HG03097 (cell line): Measurements from ENCODE around the gene ANKIB1.
"Not testable (repeated sequence)": the region's sequence is repeated elsewhere in the genome, so short reads cannot be mapped to it uniquely, and the experiment has no call there.

Experiments
- ATAC-seq: cut with Tn5 transposase; IDR thresholded peaks from one replicate; pipeline ENCODE4 v1.9.1; 2021; ENCODE audit not compliant: unreplicated experiment, low FRiP score

ANKIB1 gene

GRCh38 chr7:92313055-92313454 lies 67.3 kb downstream of the ANKIB1 start:
- ATAC-seq: no peak

DNA sequence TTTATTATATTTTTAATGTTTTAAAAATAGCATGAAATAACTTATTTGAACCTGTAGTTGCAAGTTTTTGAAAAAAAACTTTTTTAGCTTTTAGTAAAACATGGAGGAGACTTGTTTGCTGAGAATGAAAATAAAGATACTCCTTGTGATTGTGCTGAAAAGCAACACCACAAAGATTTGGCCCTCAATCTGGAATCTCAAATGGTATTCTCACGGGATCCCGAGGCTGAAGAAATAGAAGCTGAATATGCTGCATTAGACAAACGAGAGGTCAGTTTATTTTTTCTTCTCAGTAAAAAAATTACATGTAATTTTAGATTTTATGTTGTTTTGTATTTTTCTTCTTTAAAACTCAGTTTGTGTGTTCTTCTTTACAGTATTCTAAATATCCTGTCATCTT lies 73.5 kb downstream of the ANKIB1 start:
- ATAC-seq: no peak

- no peak for ATAC-seq
Observed at GRCh38 chr7:92325173-92325572, 79.4 kb downstream of the ANKIB1 start.

DNA sequence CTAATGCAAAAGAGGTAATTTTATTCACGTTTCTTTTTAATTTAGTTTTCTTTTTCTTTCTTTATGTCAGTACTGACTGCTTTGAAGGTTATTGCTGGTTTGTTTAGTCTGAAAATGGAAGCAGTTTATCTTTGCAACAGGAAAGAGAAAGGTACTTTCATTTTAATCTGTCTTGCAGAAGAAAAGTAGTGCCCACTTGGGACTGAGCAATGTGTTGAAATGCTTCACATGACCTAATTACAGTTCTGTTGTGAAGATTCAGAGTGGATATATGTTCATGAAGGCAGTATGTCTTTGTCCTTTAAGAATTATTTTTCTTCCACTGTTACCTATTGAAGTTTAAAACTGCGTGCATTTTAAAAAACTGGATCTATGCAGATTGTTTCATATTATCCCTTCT lies 80.1 kb downstream of the ANKIB1 start:
- no peak for ATAC-seq

- no peak for ATAC-seq
Observed at GRCh38 chr7:92330835-92331438, 85.2 kb downstream of the ANKIB1 start.

DNA sequence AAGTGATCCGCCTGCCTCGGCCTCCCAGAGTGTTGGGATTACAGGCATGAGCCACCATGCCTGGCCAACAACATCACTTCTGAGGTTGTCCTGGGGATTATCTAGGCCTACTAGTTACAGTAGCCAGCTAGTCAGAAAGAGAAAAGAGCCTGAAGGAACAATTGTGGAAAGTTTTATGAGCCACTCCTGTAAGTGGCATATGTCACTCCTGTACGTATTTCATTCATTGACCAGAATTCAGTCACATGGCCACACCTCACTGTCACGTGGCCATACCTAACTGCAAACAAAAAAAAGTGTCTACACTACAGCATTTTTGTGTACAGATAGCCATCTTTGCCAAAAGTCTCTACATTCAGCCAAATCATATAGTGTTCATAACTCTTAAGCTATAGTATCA lies 85.7 kb downstream of the ANKIB1 start:
- ATAC-seq: no peak

GRCh38 chr7:92332782-92333181 lies 87.0 kb downstream of the ANKIB1 start:
- ATAC-seq: no peak

DNA sequence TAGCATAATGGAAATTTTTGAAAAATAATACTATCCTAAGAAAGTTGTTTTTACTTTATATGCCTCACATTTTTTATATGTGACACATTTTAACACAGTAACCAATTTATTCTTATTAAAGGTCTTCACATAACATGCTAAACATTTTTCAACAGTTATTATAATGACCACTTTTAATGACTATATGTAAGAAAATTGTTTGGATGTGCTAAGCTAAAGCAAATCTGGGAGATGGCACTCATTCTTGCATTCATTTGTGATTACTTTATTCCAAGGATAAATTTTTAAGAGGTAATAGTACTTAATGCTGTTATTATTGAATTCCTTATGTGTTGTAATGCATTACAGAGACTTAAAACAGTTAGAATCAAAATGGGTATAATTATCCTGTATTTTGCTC lies 88.1 kb downstream of the ANKIB1 start:
- ATAC-seq: no peak

DNA sequence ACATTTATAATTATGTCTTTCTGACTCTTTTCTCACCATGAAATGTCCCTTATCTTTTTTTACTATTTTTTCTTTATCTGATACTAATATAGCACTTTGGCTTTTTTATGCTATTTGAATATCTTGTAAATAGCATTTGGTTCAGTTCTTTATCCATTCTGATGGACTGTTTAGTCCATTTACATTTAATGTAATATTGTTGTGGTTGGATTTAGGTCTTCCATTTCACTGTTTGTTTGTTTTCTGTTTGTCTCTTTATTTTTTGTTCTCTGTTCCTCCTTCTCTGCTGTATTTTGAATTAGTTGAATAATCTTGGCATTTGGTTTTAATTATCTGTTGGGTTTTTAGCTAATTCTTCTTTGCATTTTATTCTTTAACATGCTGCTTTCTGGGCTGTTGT lies 89.8 kb downstream of the ANKIB1 start:
- no peak for ATAC-seq

DNA sequence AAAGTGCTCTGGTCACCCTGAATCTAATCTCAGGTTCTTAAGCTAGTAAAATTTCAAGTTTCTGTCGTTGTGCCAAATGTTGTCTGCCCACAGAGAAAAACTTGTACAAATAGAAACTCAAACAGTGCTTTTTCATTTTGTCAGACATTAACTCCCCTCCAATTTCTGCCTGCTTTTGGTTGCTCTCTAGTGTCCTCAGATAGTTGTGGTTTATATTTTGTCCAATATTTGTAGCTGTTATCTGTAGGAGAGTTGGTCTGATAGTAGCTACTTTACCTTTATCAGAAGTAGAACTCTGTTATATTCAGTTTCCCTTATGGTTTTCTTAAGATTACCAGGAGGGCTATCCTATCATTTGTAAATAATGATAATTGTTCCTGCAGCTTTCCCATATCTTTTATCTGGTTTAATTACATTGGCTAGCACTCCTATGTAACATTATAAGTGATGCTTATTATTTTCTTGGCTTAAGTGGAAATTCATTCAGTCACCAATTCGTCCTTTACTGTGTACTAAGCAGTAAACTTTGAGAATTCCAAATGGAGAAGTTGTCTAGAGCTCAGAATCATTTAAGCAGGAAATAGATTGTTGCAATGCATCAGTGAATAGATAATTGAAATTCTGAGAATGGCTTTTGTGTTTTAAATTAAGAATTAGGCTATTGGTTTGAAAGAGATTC lies 91.0 kb downstream of the ANKIB1 start:
- ATAC-seq: no peak

DNA sequence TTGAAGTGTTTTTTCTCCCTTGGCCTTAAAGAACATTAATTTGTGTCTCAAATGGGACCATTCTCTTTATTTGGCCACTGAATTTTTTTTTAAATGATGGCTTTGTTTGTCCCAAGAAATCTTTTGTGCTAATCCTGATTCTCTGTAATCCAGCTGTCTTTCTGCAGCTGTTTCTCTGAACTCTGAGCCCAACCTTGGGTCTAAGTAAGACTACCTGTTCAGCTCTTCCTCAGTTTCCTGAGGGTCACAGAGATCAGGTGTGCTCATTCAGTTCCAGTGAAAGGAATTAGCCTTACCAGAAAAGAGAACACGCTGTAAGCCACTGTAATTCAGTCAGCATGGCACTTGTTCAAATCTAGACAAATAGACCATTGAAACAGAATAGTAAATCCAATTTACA lies 94.2 kb downstream of the ANKIB1 start:
- no peak for ATAC-seq

DNA sequence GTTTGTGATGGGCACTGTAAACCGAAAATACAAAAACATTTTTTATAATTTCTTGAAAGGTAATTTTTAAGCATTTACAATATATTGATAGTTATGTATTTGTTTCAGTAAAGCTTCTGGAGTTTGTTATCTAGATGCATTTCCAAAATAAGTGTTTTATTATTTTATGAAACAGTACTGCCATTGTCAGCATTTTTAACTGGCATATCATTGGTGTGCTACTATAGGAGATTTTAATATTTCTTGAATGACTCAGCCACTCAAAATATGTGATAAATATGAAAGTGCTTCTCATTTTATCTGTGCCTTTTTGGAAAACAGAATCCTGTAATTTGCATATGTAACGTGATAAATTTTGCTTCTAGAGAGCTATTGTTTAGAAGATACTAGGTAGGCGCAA lies 97.9 kb downstream of the ANKIB1 start:
- no peak for ATAC-seq

- no peak for ATAC-seq
Observed at GRCh38 chr7:92352009-92352408, 106.2 kb downstream of the ANKIB1 start.

DNA sequence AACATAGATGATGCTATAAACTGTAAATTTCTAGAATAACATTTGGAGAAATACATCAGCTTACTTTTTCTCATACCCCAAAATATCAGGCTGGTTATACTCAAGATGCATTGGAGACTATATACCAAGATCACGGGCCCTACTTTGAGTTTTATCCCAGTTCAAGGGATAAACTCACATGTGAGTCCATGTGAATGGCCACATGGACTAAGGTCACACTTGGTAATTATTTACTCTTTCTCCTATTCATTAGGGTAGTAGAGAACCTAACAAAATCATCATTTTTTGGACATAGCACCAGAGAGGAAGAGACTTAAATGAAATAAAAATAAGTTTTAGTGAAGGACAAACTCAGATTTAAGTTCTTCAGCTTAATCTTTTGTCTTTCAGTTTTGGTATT lies 108.4 kb downstream of the ANKIB1 start:
- no peak for ATAC-seq

DNA sequence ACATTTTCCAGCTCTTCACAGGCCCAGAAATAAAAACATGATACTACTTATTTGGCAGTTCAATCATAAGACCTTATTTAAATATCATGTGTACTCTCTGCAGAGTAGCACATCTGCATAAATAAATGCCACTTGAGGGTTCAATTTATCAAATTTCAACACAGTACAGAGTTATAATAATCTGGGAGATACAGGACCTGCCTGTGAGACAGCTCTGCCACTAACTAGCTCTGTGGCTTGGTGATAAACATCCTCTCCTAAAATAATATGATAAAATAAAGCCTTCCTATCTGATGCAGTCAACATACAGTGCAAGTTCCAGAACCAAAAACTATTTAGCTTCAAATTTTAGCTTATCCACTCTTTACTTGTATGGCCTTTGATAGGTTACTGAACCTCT lies 110.6 kb downstream of the ANKIB1 start:
- ATAC-seq: no peak

DNA sequence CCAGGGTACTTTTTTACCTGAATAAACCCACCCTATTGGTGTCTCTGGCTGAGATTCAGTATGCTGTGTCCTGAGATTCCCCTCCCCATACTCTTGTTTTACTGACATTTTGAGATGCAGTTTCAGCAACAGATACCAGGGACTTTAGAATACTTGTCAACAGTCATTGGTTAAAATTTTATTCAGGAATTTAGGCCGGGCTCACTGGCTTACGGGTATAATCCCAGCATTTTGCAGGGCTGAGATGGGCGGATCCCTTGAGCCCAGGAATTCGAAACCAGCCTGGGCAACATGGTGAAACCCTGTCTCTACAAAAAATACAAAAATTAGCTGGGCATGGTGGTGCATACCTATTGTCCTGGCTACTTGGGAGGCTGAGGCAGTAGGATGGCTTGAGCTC lies 111.5 kb downstream of the ANKIB1 start:
- no peak for ATAC-seq

- not testable (repeated sequence) for ATAC-seq
Observed at GRCh38 chr7:92359179-92359578, 113.4 kb downstream of the ANKIB1 start.

DNA sequence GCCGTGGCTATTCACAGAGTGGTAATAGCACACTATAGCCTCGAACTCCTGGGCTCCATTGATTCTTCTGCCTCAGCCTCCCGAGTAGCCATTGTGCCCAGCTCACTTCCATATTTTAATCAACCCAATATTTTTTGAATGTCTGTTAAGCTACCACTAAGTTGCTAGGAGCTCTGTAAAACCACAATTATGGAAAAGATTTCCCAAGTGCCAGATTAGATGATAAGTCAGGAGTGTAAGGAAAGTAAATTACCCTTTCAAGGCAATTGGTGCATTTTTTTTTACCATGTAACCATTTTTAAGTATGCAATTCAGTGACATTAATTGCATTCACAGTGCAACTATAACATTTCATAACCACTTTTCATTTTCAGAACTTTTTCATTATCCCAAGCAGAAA lies 114.0 kb downstream of the ANKIB1 start:
- no peak for ATAC-seq

DNA sequence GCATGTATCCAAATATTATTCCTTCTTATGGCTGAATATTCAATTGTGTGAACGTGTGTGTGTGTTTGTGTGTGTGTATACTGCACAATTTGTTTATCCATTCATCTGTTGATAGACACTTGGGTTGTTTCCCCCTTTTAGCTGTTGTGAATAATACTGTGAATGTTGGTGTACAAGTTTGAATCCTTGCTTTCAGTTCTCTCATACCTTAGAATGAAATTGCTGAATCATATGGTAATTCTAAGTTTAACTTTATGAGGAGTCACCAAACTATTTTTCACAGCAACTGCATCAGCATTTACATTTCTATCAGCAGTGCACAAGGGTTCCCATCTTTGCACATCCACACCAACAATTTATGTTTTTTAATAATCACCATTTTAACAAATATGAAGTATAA lies 114.6 kb downstream of the ANKIB1 start:
- ATAC-seq: no peak

- ATAC-seq: no peak
Observed at GRCh38 chr7:92362131-92362530, 116.4 kb downstream of the ANKIB1 start.

DNA sequence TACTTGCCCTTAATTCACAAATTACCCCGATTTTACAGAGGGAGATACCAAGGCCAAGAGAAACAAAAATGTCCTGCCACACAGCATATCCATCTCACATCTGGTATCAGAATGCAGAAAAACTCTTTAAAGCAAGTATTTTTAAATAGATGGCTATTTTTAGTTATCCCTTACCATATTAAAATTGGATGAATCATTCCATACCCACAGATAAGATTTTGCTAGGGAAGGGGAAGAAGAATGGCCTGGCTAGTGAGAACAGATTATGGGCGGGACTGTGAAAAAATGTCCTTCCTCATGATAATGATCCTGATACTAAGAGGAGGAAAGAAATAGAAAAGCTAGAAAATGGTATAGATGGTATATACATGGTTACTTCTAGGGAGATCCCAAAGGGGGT lies 121.0 kb downstream of the ANKIB1 start:
- no peak for ATAC-seq

- no peak for ATAC-seq
Observed at GRCh38 chr7:92368741-92369140, 123.0 kb downstream of the ANKIB1 start.

GRCh38 chr7:92375013-92375412 lies 129.2 kb downstream of the ANKIB1 start:
- ATAC-seq: no peak
